ENCODE data around the gene LSAMP.

Gene LSAMP

DNA sequence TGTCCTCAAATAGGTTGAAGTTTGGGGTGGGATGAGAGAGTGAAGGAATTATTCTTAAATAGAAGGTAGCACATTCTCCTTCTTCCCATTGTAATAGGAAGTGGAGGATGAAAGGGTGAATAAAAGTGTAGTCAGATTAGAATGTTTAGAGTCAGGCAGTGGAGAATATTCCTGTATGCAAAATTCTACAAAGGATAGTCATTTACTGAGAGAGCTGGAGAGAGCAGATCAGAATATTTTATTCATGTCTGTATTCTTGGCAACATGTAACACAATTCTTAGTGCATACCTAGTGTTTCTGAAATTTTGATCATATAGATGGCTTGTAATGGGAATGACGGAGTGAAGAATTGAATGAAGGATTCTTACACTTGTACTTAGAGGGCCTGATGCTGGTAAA, 139.1 kb downstream of the LSAMP start:
- Mint-ChIP-seq H3K36me3 (ENCODE audit: low read depth) (no peaks in the 10 kb centered on the region), H3K4me1 (no peaks in the 10 kb centered on the region), H3K27me3 (no peaks in the 10 kb centered on the region), H3K9me3 (no peaks in the 10 kb centered on the region), H3K27ac (no peak overlapping the region), H3K4me3 (no peak overlapping the region)
- DNase-seq (no peak), ATAC-seq (no peak)

DNA sequence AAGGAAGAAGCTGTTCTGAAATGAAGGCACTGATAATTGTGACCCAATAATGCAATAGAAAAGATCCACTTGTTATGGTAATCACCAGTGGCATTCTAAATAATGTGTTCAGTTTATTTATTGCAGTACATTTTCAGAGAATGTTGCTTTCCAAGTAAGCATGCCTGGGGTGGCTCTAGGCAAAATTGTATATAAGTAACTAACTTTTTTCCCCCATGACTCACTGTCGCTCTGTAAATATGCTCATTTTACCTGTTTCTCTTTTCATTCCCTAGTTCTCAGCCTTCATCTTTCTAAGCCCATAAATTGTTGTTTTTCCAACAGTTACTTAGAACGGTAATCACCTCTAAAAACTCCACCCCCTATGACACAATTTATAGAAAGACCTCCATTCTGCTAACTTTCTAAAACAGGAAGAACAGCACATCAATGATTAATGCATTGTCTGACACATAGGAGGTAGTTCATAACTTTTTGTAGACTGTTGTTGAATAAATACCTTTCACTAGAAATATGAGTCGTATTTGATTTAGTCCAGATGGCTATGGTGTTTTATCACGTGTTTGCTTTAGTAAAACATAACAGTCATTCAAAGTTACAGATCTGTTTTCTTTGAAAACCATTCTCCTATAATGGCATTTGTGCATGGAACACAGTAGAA, 143.1 kb downstream of the LSAMP start:
- ATAC-seq (no peak), DNase-seq (no peak)
- peaks cover 4% of the 10 kb centered on the region for H3K9me3 Mint-ChIP-seq
- H3K36me3 Mint-ChIP-seq (ENCODE audit: low read depth) = no peaks in the 10 kb centered on the region
- no peak overlapping the region for H3K27ac Mint-ChIP-seq
- H3K27me3 Mint-ChIP-seq = no peaks in the 10 kb centered on the region
- no peaks in the 10 kb centered on the region for H3K4me1 Mint-ChIP-seq
- H3K4me3 Mint-ChIP-seq = no peak overlapping the region

DNA sequence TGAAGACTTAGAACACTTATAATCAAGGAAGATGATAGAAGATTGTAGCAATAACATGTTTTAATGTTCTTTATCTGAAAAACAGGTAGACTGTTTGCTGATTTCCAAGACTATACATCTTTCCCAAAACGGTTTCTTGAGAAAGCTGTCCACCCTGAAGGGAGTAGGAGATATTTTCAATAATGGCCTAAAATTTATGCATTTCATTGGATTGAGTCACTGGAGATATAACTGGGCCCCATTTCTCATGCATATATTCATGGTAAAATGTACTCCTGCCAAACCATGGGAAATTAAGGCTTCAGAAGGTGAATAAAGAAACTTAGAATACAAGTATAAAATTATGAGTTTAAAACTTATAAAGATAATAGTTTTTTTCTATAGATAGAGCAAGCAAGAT, 143.9 kb downstream of the LSAMP start:
- Mint-ChIP-seq H3K4me1 (no peaks in the 10 kb centered on the region), H3K9me3 (peaks cover 4% of the 10 kb centered on the region), H3K4me3 (no peak overlapping the region), H3K36me3 (ENCODE audit: low read depth) (no peaks in the 10 kb centered on the region), H3K27ac (no peak overlapping the region), H3K27me3 (no peaks in the 10 kb centered on the region)
- no peak for ATAC-seq
- no peak for DNase-seq

DNA sequence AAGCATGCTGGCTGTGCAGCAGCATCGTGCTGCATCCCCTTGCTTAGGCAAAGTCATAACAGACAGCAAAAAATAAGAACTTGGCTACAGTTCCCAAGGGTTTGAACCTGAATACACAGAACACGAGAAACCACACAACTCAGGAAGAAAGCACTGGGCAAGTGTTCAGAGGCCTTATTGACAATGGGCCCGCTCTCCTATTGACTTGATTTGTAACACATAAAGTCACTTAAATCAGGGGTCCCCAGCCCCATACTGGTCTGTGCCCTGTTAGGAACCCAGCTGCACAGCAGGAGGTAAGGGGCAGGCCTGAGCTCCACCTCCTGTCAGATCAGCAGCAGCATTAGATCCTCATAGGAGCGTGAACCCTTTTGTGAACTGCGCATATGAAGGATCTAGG, 145.1 kb downstream of the LSAMP start:
- no peaks in the 10 kb centered on the region for H3K4me1 Mint-ChIP-seq
- ATAC-seq (no peak), DNase-seq (no peak)
- no peaks in the 10 kb centered on the region for H3K36me3 Mint-ChIP-seq (ENCODE audit: low read depth)
- H3K9me3 Mint-ChIP-seq = peaks cover 4% of the 10 kb centered on the region
- H3K27ac Mint-ChIP-seq = no peak overlapping the region
- no peaks in the 10 kb centered on the region for H3K27me3 Mint-ChIP-seq
- H3K4me3 Mint-ChIP-seq = no peak overlapping the region

DNA sequence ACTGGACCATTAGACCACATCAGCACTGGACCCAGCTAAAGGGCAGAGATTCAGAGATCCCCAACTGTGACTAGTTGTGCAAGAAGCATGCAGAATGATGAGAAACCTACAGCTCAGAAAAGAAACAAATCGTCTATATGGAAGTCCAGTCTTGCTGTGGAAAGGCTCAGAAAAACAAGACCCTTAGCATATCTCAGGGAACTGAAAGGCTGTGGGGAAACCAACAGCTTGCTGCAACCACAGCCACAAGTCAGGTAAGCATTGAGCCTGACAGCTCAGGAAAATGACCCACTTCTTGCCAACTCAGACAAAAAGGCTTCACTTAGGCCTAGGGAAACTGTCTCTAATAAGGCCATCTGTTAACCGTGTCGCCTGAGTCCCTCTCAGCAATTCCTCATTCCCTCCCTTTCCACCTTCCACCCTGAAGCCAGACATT, 145.6 kb downstream of the LSAMP start:
- no peak overlapping the region for H3K4me3 Mint-ChIP-seq
- peaks cover 4% of the 10 kb centered on the region for H3K9me3 Mint-ChIP-seq
- no peak overlapping the region for H3K27ac Mint-ChIP-seq
- ATAC-seq = no peak
- H3K4me1 Mint-ChIP-seq = no peaks in the 10 kb centered on the region
- no peaks in the 10 kb centered on the region for H3K36me3 Mint-ChIP-seq (ENCODE audit: low read depth)
- DNase-seq = no peak
- no peaks in the 10 kb centered on the region for H3K27me3 Mint-ChIP-seq

DNA sequence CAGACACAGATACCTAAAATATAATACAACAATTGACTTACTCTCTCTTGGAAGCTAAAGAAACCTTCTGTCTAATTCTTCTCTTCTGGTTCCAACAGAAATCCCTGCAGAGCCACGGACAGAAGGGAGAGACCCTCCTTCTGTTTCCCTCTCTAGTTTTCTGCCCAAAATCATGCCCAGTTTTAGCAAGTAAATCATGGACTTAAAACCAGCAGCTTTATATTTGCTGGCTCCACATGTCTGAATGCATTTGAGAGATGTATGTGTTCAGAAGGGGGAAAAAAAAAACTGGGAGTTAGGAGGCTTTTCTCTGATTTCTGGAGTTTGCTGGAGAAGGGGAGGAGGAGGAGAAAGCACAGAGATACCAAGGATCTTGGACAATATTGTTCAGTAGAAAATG, 147.1 kb downstream of the LSAMP start:
- H3K27ac Mint-ChIP-seq = no peak overlapping the region
- peaks cover 4% of the 10 kb centered on the region for H3K9me3 Mint-ChIP-seq
- H3K27me3 Mint-ChIP-seq = no peaks in the 10 kb centered on the region
- ATAC-seq (no peak), DNase-seq (no peak)
- no peak overlapping the region for H3K4me3 Mint-ChIP-seq
- H3K4me1 Mint-ChIP-seq = no peaks in the 10 kb centered on the region
- H3K36me3 Mint-ChIP-seq (ENCODE audit: low read depth) = no peaks in the 10 kb centered on the region

DNA sequence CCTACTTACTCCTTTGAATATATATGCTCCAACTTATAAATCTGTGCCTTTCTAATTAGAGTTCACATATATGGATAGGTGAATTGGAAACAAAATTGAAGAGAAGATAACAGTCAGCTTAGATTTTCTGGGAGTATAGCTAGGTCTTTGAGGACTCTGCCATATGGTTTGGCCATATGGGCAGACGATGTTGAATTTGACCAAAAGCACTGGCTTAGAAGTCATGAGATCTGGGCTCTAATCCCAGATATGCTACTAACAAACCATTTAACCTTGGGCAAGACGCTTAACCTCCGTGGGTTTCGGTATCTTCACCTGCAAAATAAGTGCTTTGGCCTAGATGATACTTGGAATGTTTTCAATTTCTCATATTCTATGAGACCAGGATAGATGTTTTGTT, 154.1 kb downstream of the LSAMP start:
- no peaks in the 10 kb centered on the region for H3K27me3 Mint-ChIP-seq
- H3K27ac Mint-ChIP-seq = no peak overlapping the region
- no peaks in the 10 kb centered on the region for H3K4me1 Mint-ChIP-seq
- ATAC-seq = no peak
- H3K36me3 Mint-ChIP-seq (ENCODE audit: low read depth) = no peaks in the 10 kb centered on the region
- no peak for DNase-seq
- no peak overlapping the region for H3K4me3 Mint-ChIP-seq
- H3K9me3 Mint-ChIP-seq = no peaks in the 10 kb centered on the region

DNA sequence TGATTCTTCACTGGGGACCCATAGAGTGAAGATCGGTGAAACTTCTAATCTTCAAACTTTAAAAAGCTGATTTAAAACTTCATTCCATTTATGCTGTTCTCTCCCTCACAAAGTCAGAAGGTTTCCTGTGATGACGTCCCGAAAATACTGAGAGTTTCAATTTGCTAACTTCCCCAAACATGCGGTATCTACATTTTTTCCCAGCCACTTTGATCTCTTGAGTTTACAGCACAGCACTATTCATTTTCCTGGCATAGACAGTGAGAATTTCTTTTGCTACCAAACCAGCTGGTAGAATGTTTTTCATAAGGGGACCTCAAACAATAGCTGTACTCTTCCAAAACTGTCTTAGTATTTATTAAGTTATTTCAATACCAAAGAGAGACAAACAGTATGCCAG, 156.8 kb downstream of the LSAMP start:
- Mint-ChIP-seq H3K27ac (no peak overlapping the region), H3K27me3 (no peaks in the 10 kb centered on the region), H3K9me3 (no peaks in the 10 kb centered on the region), H3K4me1 (no peaks in the 10 kb centered on the region), H3K4me3 (no peak overlapping the region), H3K36me3 (ENCODE audit: low read depth) (no peaks in the 10 kb centered on the region)
- DNase-seq (no peak), ATAC-seq (no peak)

DNA sequence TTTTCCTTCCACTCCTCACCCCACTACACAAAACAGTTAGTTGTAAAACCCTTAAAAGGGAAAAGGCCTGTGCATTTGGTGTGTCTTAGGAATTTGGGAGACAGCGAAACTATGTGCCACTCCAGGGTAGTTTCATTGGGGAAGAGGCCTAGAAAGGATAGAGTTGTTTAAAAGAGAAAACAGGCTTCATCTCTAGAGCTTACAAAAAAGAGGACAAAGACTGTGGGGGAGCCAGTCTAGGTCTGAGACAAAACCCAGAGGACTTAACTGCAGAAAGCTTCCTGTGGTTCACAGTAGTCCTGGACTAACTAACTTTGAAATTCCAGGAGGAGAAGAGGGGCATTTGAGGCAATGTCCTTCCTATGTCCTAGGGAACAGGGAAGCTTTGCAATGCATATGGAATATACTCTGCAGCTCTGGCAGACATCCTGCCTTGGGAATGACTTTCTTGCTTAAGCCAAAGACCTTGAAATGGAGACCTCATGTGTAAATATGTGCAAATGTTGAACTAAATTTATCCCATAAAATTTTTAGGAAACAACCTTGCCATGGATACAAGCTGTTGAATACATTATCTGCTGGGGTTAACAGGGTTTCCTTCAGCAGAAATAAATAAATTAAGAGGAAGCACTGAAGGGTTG, 159.4 kb downstream of the LSAMP start:
- Mint-ChIP-seq H3K27me3 (no peaks in the 10 kb centered on the region), H3K9me3 (no peaks in the 10 kb centered on the region), H3K36me3 (ENCODE audit: low read depth) (no peaks in the 10 kb centered on the region), H3K4me3 (no peak overlapping the region), H3K27ac (no peak overlapping the region), H3K4me1 (no peaks in the 10 kb centered on the region)
- ATAC-seq = no peak
- no peak for DNase-seq

DNA sequence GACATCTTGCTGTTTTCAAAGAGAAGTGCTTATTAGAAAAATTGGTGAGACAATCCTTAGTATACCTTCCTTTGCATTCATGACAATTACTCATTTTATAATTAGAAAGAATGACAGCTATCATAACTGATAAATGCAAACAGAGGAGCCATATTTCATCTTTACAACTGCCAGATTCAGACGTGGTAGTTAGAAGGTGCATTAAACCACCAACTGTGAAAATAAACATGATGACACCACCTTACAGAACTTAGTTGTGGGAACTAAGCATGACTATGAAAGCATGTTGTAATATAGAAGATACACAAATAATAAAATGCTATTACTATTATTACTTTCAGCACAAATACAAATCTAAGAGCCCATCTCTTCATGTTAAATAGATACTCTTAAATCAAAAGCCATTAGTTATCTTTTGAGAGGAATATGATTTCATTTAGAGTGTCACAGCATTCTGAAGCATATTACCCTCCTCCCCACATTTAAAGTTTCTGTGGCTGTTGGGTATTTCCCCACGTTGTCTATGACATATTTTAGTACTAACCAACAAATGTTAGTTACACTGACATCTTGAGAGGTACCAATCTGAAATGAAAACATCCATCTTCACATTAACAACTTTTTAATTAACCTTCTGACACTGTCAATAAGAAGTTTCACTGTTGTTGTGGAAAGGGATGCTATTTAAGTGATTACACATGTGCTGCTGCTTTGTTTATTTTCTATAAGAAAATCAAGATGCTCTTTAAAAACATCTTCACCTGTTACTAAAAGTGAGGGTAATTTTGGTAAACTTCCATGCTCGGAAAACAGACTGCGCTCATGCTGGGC, 163.8 kb downstream of the LSAMP start:
- DNase-seq (no peak), ATAC-seq (no peak)
- Mint-ChIP-seq H3K9me3 (no peaks in the 10 kb centered on the region), H3K4me1 (no peaks in the 10 kb centered on the region), H3K27ac (no peak overlapping the region), H3K4me3 (no peak overlapping the region), H3K27me3 (no peaks in the 10 kb centered on the region), H3K36me3 (ENCODE audit: low read depth) (no peaks in the 10 kb centered on the region)

DNA sequence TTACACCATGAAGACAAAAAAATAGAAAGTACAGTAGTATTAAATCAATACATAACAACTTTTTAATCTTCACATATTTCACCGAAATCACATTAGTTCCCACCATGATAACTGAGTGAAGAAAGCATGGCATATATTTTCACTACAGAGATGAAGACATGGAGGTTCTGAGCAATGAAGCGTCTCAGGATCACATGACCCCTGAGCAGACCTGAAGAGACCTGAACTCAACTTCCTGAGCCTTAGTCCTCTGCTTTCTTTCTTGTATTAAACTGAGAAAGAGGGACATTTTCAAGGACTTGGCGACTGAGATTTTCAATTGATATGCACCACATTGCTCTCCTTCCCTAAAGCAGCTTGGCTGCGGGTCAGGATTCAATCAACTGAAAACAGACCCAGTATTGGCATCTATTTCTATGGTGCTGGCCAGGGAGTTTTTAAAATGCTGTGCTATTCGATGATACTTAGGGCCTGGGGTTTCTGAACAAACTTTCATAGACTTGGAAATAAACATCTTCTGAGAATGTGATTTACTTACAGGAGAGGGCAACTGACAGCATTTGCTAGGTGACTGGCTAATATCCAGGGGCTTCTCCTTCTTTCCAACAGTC, 165.1 kb downstream of the LSAMP start:
- no peaks in the 10 kb centered on the region for H3K36me3 Mint-ChIP-seq (ENCODE audit: low read depth)
- H3K4me1 Mint-ChIP-seq = no peaks in the 10 kb centered on the region
- ATAC-seq (no peak), DNase-seq (no peak)
- no peaks in the 10 kb centered on the region for H3K27me3 Mint-ChIP-seq
- H3K9me3 Mint-ChIP-seq = no peaks in the 10 kb centered on the region
- no peak overlapping the region for H3K4me3 Mint-ChIP-seq
- H3K27ac Mint-ChIP-seq = no peak overlapping the region

DNA sequence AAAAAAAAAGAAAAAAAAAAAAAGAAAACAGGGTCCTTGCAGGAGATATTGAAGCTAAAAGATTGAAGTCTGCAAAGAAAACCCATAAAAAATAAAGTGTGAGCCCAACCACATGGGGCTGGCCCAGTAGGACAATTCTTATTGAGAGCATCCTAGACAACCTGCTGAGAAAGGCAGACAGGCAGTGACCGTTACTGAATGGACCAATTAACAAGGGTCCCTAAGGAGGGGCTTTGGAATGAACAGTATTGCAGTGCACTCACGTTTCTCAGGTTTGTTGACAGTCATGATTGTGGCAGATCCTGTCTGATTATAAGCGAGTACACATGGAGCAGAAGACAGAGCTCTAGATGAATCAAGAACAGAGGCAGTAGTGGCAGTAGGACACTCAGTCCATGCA, 168.6 kb downstream of the LSAMP start:
- H3K9me3 Mint-ChIP-seq = no peaks in the 10 kb centered on the region
- no peaks in the 10 kb centered on the region for H3K27me3 Mint-ChIP-seq
- no peaks in the 10 kb centered on the region for H3K4me1 Mint-ChIP-seq
- no peak overlapping the region for H3K4me3 Mint-ChIP-seq
- no peak overlapping the region for H3K27ac Mint-ChIP-seq
- ATAC-seq (no peak), DNase-seq (no peak)
- H3K36me3 Mint-ChIP-seq (ENCODE audit: low read depth) = no peaks in the 10 kb centered on the region

DNA sequence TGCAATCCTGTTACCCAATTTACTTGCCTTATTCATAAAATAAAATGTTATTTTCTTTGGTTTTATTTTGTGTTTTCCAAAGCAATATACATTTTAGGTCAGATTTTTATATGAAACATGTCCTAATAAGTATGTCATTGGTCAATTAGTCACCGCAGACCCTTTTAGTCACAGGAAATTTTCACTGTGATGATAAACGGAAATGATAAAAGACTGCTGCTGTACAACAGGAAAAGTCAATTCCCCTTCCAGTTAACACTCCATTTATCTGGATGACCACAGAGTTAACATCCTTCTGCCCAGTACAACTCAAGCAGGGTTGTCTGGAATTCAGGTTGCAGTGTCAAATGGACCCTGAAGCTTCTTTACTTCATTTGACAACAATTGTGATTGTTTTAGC, 175.2 kb downstream of the LSAMP start:
- H3K27me3 Mint-ChIP-seq = no peaks in the 10 kb centered on the region
- no peak overlapping the region for H3K27ac Mint-ChIP-seq
- H3K4me3 Mint-ChIP-seq = no peak overlapping the region
- H3K4me1 Mint-ChIP-seq = no peaks in the 10 kb centered on the region
- no peaks in the 10 kb centered on the region for H3K36me3 Mint-ChIP-seq (ENCODE audit: low read depth)
- DNase-seq = no peak
- no peak for ATAC-seq
- H3K9me3 Mint-ChIP-seq = no peaks in the 10 kb centered on the region

DNA sequence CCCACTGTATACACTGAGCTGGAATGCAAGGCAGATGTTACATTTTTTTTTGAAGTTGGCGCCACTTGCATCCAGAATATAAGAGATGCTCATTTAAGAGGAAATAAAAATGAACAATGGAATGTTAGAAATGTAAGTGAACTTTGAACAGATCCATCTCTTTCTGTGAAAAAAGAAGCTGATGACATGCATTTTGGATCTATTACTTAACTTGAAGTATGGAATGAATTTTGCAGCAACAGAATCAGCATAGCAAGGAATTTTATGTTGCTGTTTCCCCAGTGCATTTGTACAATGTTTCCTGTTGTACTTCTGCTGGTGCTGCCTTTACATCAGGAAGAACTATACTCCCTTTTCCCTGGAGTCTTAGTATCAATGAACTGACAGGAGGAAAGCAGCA, 178.2 kb downstream of the LSAMP start:
- H3K27me3 Mint-ChIP-seq = no peaks in the 10 kb centered on the region
- peaks cover 4% of the 10 kb centered on the region for H3K9me3 Mint-ChIP-seq
- no peaks in the 10 kb centered on the region for H3K4me1 Mint-ChIP-seq
- H3K27ac Mint-ChIP-seq = no peak overlapping the region
- no peaks in the 10 kb centered on the region for H3K36me3 Mint-ChIP-seq (ENCODE audit: low read depth)
- ATAC-seq = no peak
- no peak for DNase-seq
- H3K4me3 Mint-ChIP-seq = no peak overlapping the region

All from activated naive CD8-positive, alpha-beta T cell treated with anti-CD3 and anti-CD28 coated beads, Interleukin-2, amount 50 U/mL, for 24 hours (primary cell).